Heart left ventricle (tissue), 16 donors: ENCODE data around the gene PIK3C2A. TPM values are rescaled to one million over a fixed set of nuclear protein-coding genes. Genes with fewer than 3 reads are reported as not detected.

Experiments used
- ATAC-seq, 4 donors: fragments of 200-7000 bp; cut with Tn5 transposase; one replicate each; pipeline ENCODE4 v1.9.1; 2020 to 2022; ENCODE audit warnings: moderate library complexity in 4 of 4, mild to moderate bottlenecking in 3 of 4, moderate number of reproducible peaks in 1 of 4
- DNase-seq, 5 donors: peaks; one replicate each; pipeline ENCODE4 v3.0.0-alpha.2; 2020
- H3K27ac ChIP-seq, 12 donors: fragments of 200-600 bp; sonication (generic) in 4 of 12; one replicate each; pipeline versions ENCODE4 v1.5.0 to v1.8.0; 2016 to 2022; ENCODE audit warnings: mild to moderate bottlenecking in 2 of 12
- H3K27me3 ChIP-seq, 9 donors: fragments of 200-600 bp; sonication (generic) in 2 of 9; one replicate each; pipeline versions ENCODE4 v1.5.1 to v1.8.0; 2016 to 2022; ENCODE audit warnings: mild to moderate bottlenecking in 3 of 9
- H3K36me3 ChIP-seq, 9 donors: fragments of 200-600 bp; sonication (generic) in 2 of 9; one replicate each; pipeline versions ENCODE4 v1.5.0 to v1.8.0; 2018 to 2022; ENCODE audit warnings: mild to moderate bottlenecking in 2 of 9
- H3K4me1 ChIP-seq, 12 donors: fragments of 200-600 bp; sonication (generic) in 4 of 12; one replicate each; pipeline versions ENCODE4 v1.5.0 to v1.8.0; 2016 to 2022; ENCODE audit warnings: mild to moderate bottlenecking in 3 of 12
- H3K4me3 ChIP-seq, 12 donors: fragments of 200-600 bp; sonication (generic) in 4 of 12; one replicate each; pipeline versions ENCODE4 v1.5.0 to v1.8.0; 2017 to 2022; ENCODE audit warnings: mild to moderate bottlenecking in 9 of 12, moderate library complexity in 4 of 12
- H3K9me3 ChIP-seq, 12 donors: fragments of 200-600 bp; sonication (generic) in 4 of 12; one replicate each; pipeline versions ENCODE4 v1.5.0 to v1.8.0; 2016 to 2022; ENCODE audit warnings: mild to moderate bottlenecking in 1 of 12
- CTCF ChIP-seq, 12 donors: fragments of 200-600 bp; sonication (generic) in 4 of 12; IDR thresholded peaks; one replicate each; pipeline versions ENCODE4 v1.5.0 to v1.8.0; 2018 to 2022; ENCODE audit warnings: antibody characterized with exemption in 12 of 12, mild to moderate bottlenecking in 5 of 12
- POLR2A ChIP-seq, 2 donors: fragments of 450-650 bp; IDR thresholded peaks; one replicate each; pipeline ENCODE4 v1.6.1; 2017; ENCODE audit warnings: antibody characterized with exemption in 2 of 2, mild to moderate bottlenecking in 2 of 2, moderate library complexity in 2 of 2
- WGBS, 4 donors: extraction: QIAGEN DNeasy Blood & Tissue Kit in 2 of 4; methylation state at CpG; one replicate each; pipeline versions ENCODE4 v1.1.5 to v1.1.7; 2013 to 2018; 5-methylcytosine and 5-hydroxymethylcytosine counted together
- intact Hi-C, 10 donors: fragments of 100-400 bp; cut with DNase I; formaldehyde crosslinking; loops; one replicate each; pipeline versions ENCODE4 v1.11.1 to v1.14.2; 2022
- polyA plus RNA-seq, 2 donors: library from polyadenylated mRNA; stranded (reverse); fragments of 200-250 nt; gene quantifications; one replicate each; pipeline ENCODE4 v1.2.3, GENCODE V29; 2013
- total RNA-seq, 9 donors: library from RNA; depleted of rRNA in 2 of 9; stranded (reverse); fragments of >200 nt in 2 of 9; fragmentation: NEBNext Ultra II Directional in 3 of 9; extraction: Animal tissue kit (Norgen Biotek cat#: 25700) in 3 of 9; gene quantifications; one replicate each; pipeline versions ENCODE4 v1.1.0 to v1.2.4, GENCODE V29; 2016 to 2023
- donor health status: ischemic (EF 13 %, LVEDD 7.1; RV severe dilation, severe dysfunction).
- donor health status: healthy with polysubstance abuse.
- donor health status: DM: no; HTN: yes; CAD: no.
- donor health status: DM: no; HTN: no; CAD: no.
- donor health status: ischemic (EF 25% LVEDD 6.9; RV normal size, moderate dysfunction).
- donor health status: ischemic (EF 25% LVEDD 5.7; RV mildly dilated, moderate dysfunction).
- donor health status: healthy.
- donor health status: DM: yes; HTN: yes; CAD: no.
- donor health status: ischemic (EF 35%, LVEDD 5.7; RV mildly dilated, moderate dysfunction).
- donor health status: nonischemic (EF 11% LVEDD 7.7; RV severe dilation, severe dysfunction).
- donor health status: DM: yes; HTN: yes; CAD: no.
- donor health status: PGD.
- donor health status: ischemic (EF 29% LVEDD 5.4; RV normal size, mild dysfunction).
- donor health status: nonischemic (EF 23%, LVEDD 6.1; RV moderate dilation, normal function).

PIK3C2A gene
- total and polyA plus RNA-seq, 11 donors = 9.8 to 52.2 (median 34.6) TPM

GRCh38 chr11:17186932-17187692 lies 20.7 kb downstream of the PIK3C2A start:
- H3K4me1 ChIP-seq = peaks cover 0 to 12% (median 0%) of the 10 kb centered on the region in 12 donors
- WGBS, 4 donors = 90 to 95% (median 94%) methylated on average over 3 of the region's 3 CpGs
- H3K36me3 ChIP-seq = peaks cover 0 to 45% (median 15%) of the 10 kb centered on the region in 9 donors
- TF ChIP-seq POLR2A (IDR thresholded peaks at IDR 0.05) = no peak
- no peak for TF ChIP-seq CTCF (IDR thresholded peaks at IDR 0.05)
- DNase-seq (no peak), ATAC-seq (no peak)
- H3K27me3 ChIP-seq = no peaks in the 10 kb centered on the region
- intact Hi-C loops = no loop called here
- H3K27ac ChIP-seq = no peak overlapping the region
- no peaks in the 10 kb centered on the region for H3K9me3 ChIP-seq
- no peak overlapping the region for H3K4me3 ChIP-seq

- Histone ChIP-seq H3K27ac (no peak overlapping the region), H3K4me1 (peaks cover 0 to 12% (median 0%) of the 10 kb centered on the region in 12 donors), H3K27me3 (no peaks in the 10 kb centered on the region), H3K36me3 (peaks cover 0 to 33% (median 14%) of the 10 kb centered on the region in 9 donors), H3K4me3 (no peak overlapping the region), H3K9me3 (no peaks in the 10 kb centered on the region)
- intact Hi-C loops = no loop called here
- TF ChIP-seq POLR2A (IDR thresholded peaks at IDR 0.05) (no peak), CTCF (IDR thresholded peaks at IDR 0.05) (no peak)
- ATAC-seq (no peak), DNase-seq (no peak)
- 99 to 100% (median 100%) methylated on average over 2 of the region's 2 CpGs for WGBS, 4 donors
Measured at GRCh38 chr11:17185938-17186337, 21.8 kb downstream of the PIK3C2A start.

GRCh38 chr11:17184882-17185587 lies 22.8 kb downstream of the PIK3C2A start:
- DNase-seq (no peak), ATAC-seq (no peak)
- Histone ChIP-seq H3K27ac (no peak overlapping the region), H3K36me3 (peaks cover 0 to 30% (median 14%) of the 10 kb centered on the region in 9 donors), H3K4me3 (no peak overlapping the region), H3K27me3 (no peaks in the 10 kb centered on the region), H3K9me3 (no peaks in the 10 kb centered on the region), H3K4me1 (peaks cover 0 to 12% (median 0%) of the 10 kb centered on the region in 12 donors)
- TF ChIP-seq POLR2A (IDR thresholded peaks at IDR 0.05) = no peak
- no peak for TF ChIP-seq CTCF (IDR thresholded peaks at IDR 0.05)
- WGBS, 4 donors = 43 to 92% (median 67%) methylated on average over 2 of the region's 2 CpGs
- intact Hi-C loops = no loop called here

GRCh38 chr11:17183836-17184235 lies 23.9 kb downstream of the PIK3C2A start:
- H3K4me1 ChIP-seq = peaks cover 0 to 12% (median 0%) of the 10 kb centered on the region in 12 donors
- no peak for TF ChIP-seq CTCF (IDR thresholded peaks at IDR 0.05)
- no peak for TF ChIP-seq POLR2A (IDR thresholded peaks at IDR 0.05)
- DNase-seq (no peak), ATAC-seq (no peak)
- H3K27ac ChIP-seq = no peak overlapping the region
- 81 to 95% (median 90%) methylated on average over 1 of the region's 1 CpG for WGBS, 4 donors
- H3K27me3 ChIP-seq = no peaks in the 10 kb centered on the region
- H3K36me3 ChIP-seq = peaks cover 0 to 28% (median 14%) of the 10 kb centered on the region in 9 donors
- no peaks in the 10 kb centered on the region for H3K9me3 ChIP-seq
- no peak overlapping the region for H3K4me3 ChIP-seq
- intact Hi-C loops = no loop called here
